GM18498 (cell line): ENCODE results near the gene ZDHHC6.
"Not testable (repeated sequence)": the region's sequence is repeated elsewhere in the genome, so short reads cannot be mapped to it uniquely, and the experiment has no call there.

Experiments used
- ATAC-seq: cut with Tn5 transposase; IDR thresholded peaks from one replicate; pipeline ENCODE4 v1.9.1; 2021; ENCODE audit warnings: mild to moderate bottlenecking, moderate library complexity; ENCODE audit not compliant: unreplicated experiment

Gene ZDHHC6

GRCh38 chr10:112393827-112394226 lies 52.9 kb downstream of the ZDHHC6 start:
- ATAC-seq: no peak

GRCh38 chr10:112393341-112393740 lies 53.4 kb downstream of the ZDHHC6 start:
- no peak for ATAC-seq

- peak; percentile 50 for ATAC-seq
Measured at GRCh38 chr10:112390125-112390703, 56.5 kb downstream of the ZDHHC6 start.

- peak; percentile 71 for ATAC-seq
Measured at GRCh38 chr10:112389271-112389822, 57.4 kb downstream of the ZDHHC6 start.

- no peak for ATAC-seq
Measured at GRCh38 chr10:112388548-112388947, 58.2 kb downstream of the ZDHHC6 start.

- ATAC-seq: not testable (repeated sequence)
Measured at GRCh38 chr10:112388056-112388455, 58.7 kb downstream of the ZDHHC6 start.

GRCh38 chr10:112385201-112385600 lies 61.5 kb downstream of the ZDHHC6 start:
- no peak for ATAC-seq

- ATAC-seq: no peak
Measured at GRCh38 chr10:112384141-112384540, 62.6 kb downstream of the ZDHHC6 start.

GRCh38 chr10:112383325-112383724 lies 63.4 kb downstream of the ZDHHC6 start:
- no peak for ATAC-seq

GRCh38 chr10:112382515-112383235 lies 64.0 kb downstream of the ZDHHC6 start:
- no peak for ATAC-seq
